ENCODE data around the gene CCDC27.
A peak's percentile ranks its signal among the peaks of the same experiment; 100 is the strongest.

CCDC27 gene

GRCh38 chr1:3750741-3751140 lies 1.5 kb upstream of the CCDC27 start:
- no peak for DNase-seq (ENCODE audit: extremely low read depth in 1 of 2, low read depth in 1 of 2)

- no peak for DNase-seq (ENCODE audit: extremely low read depth in 1 of 2, low read depth in 1 of 2)
Measured at GRCh38 chr1:3753656-3754454, 1.6 kb downstream of the CCDC27 start.

GRCh38 chr1:3756394-3756793 lies 4.1 kb downstream of the CCDC27 start:
- DNase-seq (ENCODE audit: extremely low read depth in 1 of 2, low read depth in 1 of 2), result no peak

GRCh38 chr1:3759164-3759563 lies 6.9 kb downstream of the CCDC27 start:
- DNase-seq (ENCODE audit: extremely low read depth in 1 of 2, low read depth in 1 of 2), result no peak

GRCh38 chr1:3759796-3760195 lies 7.5 kb downstream of the CCDC27 start:
- no peak for DNase-seq (ENCODE audit: extremely low read depth in 1 of 2, low read depth in 1 of 2)

GRCh38 chr1:3761296-3762010 lies 9.2 kb downstream of the CCDC27 start:
- no peak for DNase-seq (ENCODE audit: extremely low read depth in 1 of 2, low read depth in 1 of 2)

GRCh38 chr1:3762151-3762872 lies 10.1 kb downstream of the CCDC27 start:
- DNase-seq (ENCODE audit: extremely low read depth in 1 of 2, low read depth in 1 of 2), result no peak

GRCh38 chr1:3762873-3763228 lies 10.6 kb downstream of the CCDC27 start:
- DNase-seq (ENCODE audit: extremely low read depth in 1 of 2, low read depth in 1 of 2), result no peak

GRCh38 chr1:3763351-3764125 lies 11.3 kb downstream of the CCDC27 start:
- no peak for DNase-seq (ENCODE audit: extremely low read depth in 1 of 2, low read depth in 1 of 2)

- no peak for DNase-seq (ENCODE audit: extremely low read depth in 1 of 2, low read depth in 1 of 2)
Measured at GRCh38 chr1:3767328-3767925, 15.2 kb downstream of the CCDC27 start.

- DNase-seq (ENCODE audit: extremely low read depth in 1 of 2, low read depth in 1 of 2), result no peak
Measured at GRCh38 chr1:3768811-3769390, 16.7 kb downstream of the CCDC27 start.

- DNase-seq (ENCODE audit: extremely low read depth in 1 of 2, low read depth in 1 of 2), result no peak
Measured at GRCh38 chr1:3770047-3770765, 18.0 kb downstream of the CCDC27 start.

GRCh38 chr1:3771108-3772026 lies 19.1 kb downstream of the CCDC27 start:
- no peak for DNase-seq (ENCODE audit: extremely low read depth in 1 of 2, low read depth in 1 of 2)

- peak; percentile 79 to 86 for DNase-seq (ENCODE audit: extremely low read depth in 1 of 2, low read depth in 1 of 2)
Measured at GRCh38 chr1:3772027-3772714, 19.9 kb downstream of the CCDC27 start.

GRCh38 chr1:3772715-3773571 lies 20.7 kb downstream of the CCDC27 start, which contains the start of gene SMIM1:
Gene SMIM1 (plus strand): TSS chr1:3772749. CDS start chr1:3775374, 2,625 bp downstream.
- DNase-seq (ENCODE audit: extremely low read depth in 1 of 2, low read depth in 1 of 2), result no peak

- no peak for DNase-seq (ENCODE audit: extremely low read depth in 1 of 2, low read depth in 1 of 2)
Measured at GRCh38 chr1:3773572-3774275, 21.5 kb downstream of the CCDC27 start.

Measured in stimulated activated CD8-positive, alpha-beta memory T cell treated with anti-CD3 and anti-CD28 coated beads, Interleukin-7, amount 100 ng/mL, for 48 hours (primary cell).